Mucosa of rectum (tissue), 2 donors: Measurements from ENCODE around the gene C11orf98.
"Not testable (repeated sequence)": the region's sequence is repeated elsewhere in the genome, so short reads cannot be mapped to it uniquely, and the experiment has no call there.

Experiments
- H3K27ac ChIP-seq, 2 donors: one replicate each; pipeline ENCODE4 v1.7.0; 2013; ENCODE audit warnings: inconsistent platforms in 2 of 2, low read depth in 2 of 2, low read length in 2 of 2
- H3K27me3 ChIP-seq, 2 donors: one replicate each; pipeline ENCODE4 v1.7.0; 2013; ENCODE audit warnings: low read length in 2 of 2; ENCODE audit not compliant: control insufficient read depth in 2 of 2, insufficient read depth in 2 of 2
- H3K36me3 ChIP-seq, 2 donors: one replicate each; pipeline ENCODE4 v1.7.0; 2013; ENCODE audit warnings: low read length in 2 of 2; ENCODE audit not compliant: control insufficient read depth in 2 of 2, insufficient read depth in 2 of 2
- H3K4me1 ChIP-seq, 2 donors: one replicate each; pipeline ENCODE4 v1.7.0; 2013; ENCODE audit warnings: low read length in 2 of 2, mild to moderate bottlenecking in 1 of 2; ENCODE audit not compliant: control insufficient read depth in 2 of 2, insufficient read depth in 2 of 2
- H3K4me3 ChIP-seq, 2 donors: one replicate each; pipeline ENCODE4 v1.7.0; 2013; ENCODE audit warnings: low read length in 2 of 2
- H3K9ac ChIP-seq, 2 donors: one replicate each; pipeline ENCODE4 v1.7.0; 2013; ENCODE audit warnings: low read length in 2 of 2, low read depth in 1 of 2, mild to moderate bottlenecking in 1 of 2
- H3K9me3 ChIP-seq, 2 donors: one replicate each; pipeline ENCODE4 v1.7.0; 2013; ENCODE audit warnings: low read length in 2 of 2; ENCODE audit not compliant: control insufficient read depth in 2 of 2
- donor health status: healthy.
- donor health status: Normal muscosa, but diverticular disease.

The C11orf98 gene

GRCh38 chr11:62645671-62645945 lies 19.4 kb downstream of the C11orf98 start:
- peak overlapping the region; percentile 70 to 91 for H3K27ac ChIP-seq
- H3K36me3 ChIP-seq = peaks cover 12 to 30% of the 10 kb centered on the region in 2 donors
- no peaks in the 10 kb centered on the region for H3K27me3 ChIP-seq
- H3K4me3 ChIP-seq = peak overlapping the region; percentile 72 to 94
- H3K4me1 ChIP-seq = peaks cover 11 to 16% of the 10 kb centered on the region in 2 donors
- no peaks in the 10 kb centered on the region for H3K9me3 ChIP-seq
- peak overlapping the region; percentile 84 to 85 for H3K9ac ChIP-seq

GRCh38 chr11:62644220-62644619 lies 20.8 kb downstream of the C11orf98 start:
- no peaks in the 10 kb centered on the region for H3K27me3 ChIP-seq
- H3K36me3 ChIP-seq = peaks cover 11 to 27% of the 10 kb centered on the region in 2 donors
- no peak overlapping the region for H3K9ac ChIP-seq
- no peak overlapping the region for H3K27ac ChIP-seq
- H3K4me1 ChIP-seq = peaks cover 11 to 16% of the 10 kb centered on the region in 2 donors
- no peak overlapping the region for H3K4me3 ChIP-seq
- no peaks in the 10 kb centered on the region for H3K9me3 ChIP-seq

DNA sequence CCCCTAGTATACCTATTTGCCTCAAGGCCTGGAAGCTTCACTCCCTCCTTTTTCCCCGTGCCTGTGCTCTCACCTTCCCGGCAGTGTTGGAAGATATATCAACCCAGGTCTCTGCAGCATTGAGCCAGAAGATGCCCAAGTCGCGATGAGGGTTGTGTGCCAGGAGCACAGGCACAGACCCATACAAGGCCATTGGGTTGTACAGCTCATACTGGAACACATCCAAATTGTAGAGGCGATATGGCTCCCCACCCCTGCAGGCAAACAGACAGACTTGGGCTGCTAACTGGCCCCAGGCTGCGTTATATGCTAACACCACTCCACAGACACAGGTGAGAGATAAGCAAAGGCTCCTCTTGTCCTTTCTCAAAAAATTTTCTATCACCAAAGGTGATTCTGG lies 32.5 kb downstream of the C11orf98 start:
- Histone ChIP-seq H3K9me3 (no peaks in the 10 kb centered on the region), H3K9ac (no peak overlapping the region), H3K36me3 (peaks cover 54 to 78% of the 10 kb centered on the region in 2 donors), H3K27me3 (no peaks in the 10 kb centered on the region), H3K27ac (no peak overlapping the region), H3K4me1 (no peaks in the 10 kb centered on the region), H3K4me3 (no peak overlapping the region)

DNA sequence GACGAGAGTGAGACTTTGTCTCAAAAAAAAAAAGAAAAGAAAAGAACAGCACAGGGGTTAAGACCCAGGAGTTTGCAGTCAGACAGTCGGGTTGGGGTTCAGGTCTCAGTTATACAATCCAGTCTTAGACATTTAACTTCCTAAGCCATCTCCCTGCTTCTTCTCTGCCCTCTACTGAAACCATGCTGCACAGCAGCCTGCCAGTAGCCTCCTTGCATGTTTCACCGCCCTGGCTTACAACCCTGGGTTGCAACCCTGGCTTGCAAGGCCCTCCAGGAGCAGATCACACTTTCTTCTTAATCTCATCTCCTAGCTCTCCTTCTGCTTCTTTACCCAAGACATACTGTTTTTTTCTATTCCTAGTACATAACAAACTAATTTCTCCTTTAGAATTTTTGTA lies 37.3 kb downstream of the C11orf98 start:
- peaks cover 56 to 69% of the 10 kb centered on the region in 2 donors for H3K36me3 ChIP-seq

GRCh38 chr11:62622476-62623089 lies 42.4 kb downstream of the C11orf98 start:
- peak overlapping the region in 1 of 2 donors; percentile 32 for H3K9ac ChIP-seq
- H3K4me1 ChIP-seq = peaks cover 13 to 18% of the 10 kb centered on the region in 2 donors
- H3K9me3 ChIP-seq = no peaks in the 10 kb centered on the region
- H3K36me3 ChIP-seq = peaks cover 20 to 24% of the 10 kb centered on the region in 2 donors
- H3K27ac ChIP-seq = peak overlapping the region; percentile 88 to 93
- peak overlapping the region; percentile 80 to 92 for H3K4me3 ChIP-seq
- no peaks in the 10 kb centered on the region for H3K27me3 ChIP-seq

More for the DNA sequence above, 37.3 kb downstream of the C11orf98 start:
- Histone ChIP-seq H3K27me3 (no peaks in the 10 kb centered on the region), H3K9ac (no peak overlapping the region), H3K4me3 (no peak overlapping the region), H3K9me3 (no peaks in the 10 kb centered on the region), H3K27ac (no peak overlapping the region), H3K4me1 (no peaks in the 10 kb centered on the region)

DNA sequence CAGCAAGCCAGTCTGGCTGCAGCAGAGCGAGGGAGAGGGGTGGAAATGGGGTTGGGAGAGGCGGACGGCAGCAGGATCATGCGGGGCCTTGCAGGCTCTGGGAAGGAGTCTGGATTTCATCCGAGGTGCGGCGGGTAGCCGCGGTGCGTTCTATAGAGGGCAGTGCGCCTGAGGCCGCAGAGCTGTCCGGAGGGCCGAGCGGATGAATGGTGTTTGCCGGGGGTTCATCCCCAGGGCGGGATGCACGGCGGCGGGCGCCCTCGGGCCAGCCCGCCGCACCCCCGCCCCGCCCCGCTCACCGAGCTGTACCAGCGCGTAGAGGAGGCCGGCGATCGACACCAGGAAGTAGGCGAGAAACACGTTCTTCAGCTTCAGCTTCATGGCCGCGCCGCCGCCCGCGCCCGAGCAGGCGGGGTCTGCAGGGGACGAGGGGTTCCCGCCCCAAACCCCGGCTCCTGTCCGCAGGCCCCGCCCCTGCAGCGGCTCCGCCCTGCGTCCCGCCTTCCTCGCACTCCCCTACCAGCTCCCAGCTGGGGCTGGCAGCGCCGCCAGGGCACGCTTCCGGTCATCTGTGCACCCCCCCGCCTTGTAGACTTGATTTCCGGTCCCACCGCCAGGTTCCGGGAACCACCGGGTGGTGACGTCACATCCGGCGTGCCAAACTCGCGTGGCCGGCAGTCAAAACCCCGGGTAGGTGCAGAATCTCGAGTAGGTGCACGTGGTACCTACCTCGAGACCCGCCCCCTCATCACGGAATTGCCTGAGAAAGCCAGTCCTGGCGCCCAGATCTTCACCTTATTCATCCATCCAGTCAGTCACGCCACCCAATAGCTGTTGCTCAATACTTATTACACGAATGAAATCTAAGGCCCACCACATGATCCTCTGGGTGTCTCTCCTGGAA lies 43.2 kb downstream of the C11orf98 start, which contains the start of gene B3GAT3:
TSS of gene B3GAT3 (minus strand) at position 420 of the 904 bp plus-strand sequence. CDS start at position 381, 39 bp downstream.
- H3K27ac ChIP-seq = peak within 1 kb of the TSS; percentile 88 to 93
- H3K27me3 ChIP-seq = no peaks in the 10 kb centered on the region
- H3K4me3 ChIP-seq = peak within 1 kb of the TSS; percentile 80 to 92
- peaks cover 16 to 21% of the 10 kb centered on the region in 2 donors for H3K36me3 ChIP-seq
- H3K9me3 ChIP-seq = no peaks in the 10 kb centered on the region
- H3K9ac ChIP-seq = peak within 1 kb of the TSS; percentile 80 to 90
- peaks cover 13 to 18% of the 10 kb centered on the region in 2 donors for H3K4me1 ChIP-seq

GRCh38 chr11:62621027-62621566 lies 43.9 kb downstream of the C11orf98 start:
- H3K27ac ChIP-seq = peak overlapping the region; percentile 88 to 93
- H3K9ac ChIP-seq = peak overlapping the region; percentile 80 to 90
- peaks cover 9 to 14% of the 10 kb centered on the region in 2 donors for H3K36me3 ChIP-seq
- H3K9me3 ChIP-seq = no peaks in the 10 kb centered on the region
- H3K27me3 ChIP-seq = no peaks in the 10 kb centered on the region
- peaks cover 13 to 18% of the 10 kb centered on the region in 2 donors for H3K4me1 ChIP-seq
- H3K4me3 ChIP-seq = peak overlapping the region; percentile 80 to 92

DNA sequence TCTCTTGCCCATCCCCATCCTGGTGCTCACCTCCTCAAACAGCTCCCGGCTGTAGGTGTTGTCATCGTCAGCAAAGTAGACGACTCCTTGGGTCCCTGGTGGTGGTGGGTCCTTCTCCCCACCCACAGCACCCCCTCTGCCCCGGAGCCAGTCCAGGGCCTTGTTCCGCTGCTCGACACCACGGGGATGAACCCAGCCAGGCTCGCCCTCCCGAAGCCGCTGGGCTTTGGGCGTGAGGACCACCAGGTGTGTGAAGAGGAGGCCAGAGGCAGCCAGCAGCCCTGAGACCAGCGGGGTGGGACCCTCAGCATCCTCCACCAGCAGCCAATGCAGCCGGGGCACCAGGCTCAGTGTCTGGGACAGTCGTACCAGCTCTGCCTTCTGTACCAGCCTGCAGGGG lies 48.1 kb downstream of the C11orf98 start:
- not testable (repeated sequence) for H3K27me3 ChIP-seq, H3K27ac ChIP-seq, H3K4me3 ChIP-seq, H3K36me3 ChIP-seq, H3K9ac ChIP-seq, H3K9me3 ChIP-seq
- H3K4me1 ChIP-seq = peaks cover 12 to 18% of the 10 kb centered on the region in 2 donors

DNA sequence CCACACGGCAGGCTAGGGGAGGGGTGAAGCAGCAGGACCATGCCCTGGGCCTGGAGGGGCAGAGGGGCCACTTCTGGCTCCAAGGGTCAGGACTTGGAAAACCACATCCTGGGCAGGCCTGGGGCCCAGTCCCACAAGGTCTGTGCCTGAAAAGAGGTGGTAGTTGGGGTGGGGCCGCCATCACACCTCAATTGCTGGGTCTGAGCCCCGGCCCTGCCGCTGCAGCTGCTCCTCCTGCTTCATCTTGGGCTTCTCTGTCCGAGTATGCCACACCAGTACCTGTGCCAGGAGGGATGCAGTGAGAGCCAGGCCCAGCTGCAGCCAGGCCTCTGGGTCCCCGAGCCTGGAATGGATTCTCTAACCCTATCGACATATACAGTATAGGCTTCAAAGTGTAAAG lies 49.5 kb downstream of the C11orf98 start:
- no peak overlapping the region for H3K27ac ChIP-seq
- H3K27me3 ChIP-seq = no peaks in the 10 kb centered on the region
- H3K4me3 ChIP-seq = no peak overlapping the region
- H3K36me3 ChIP-seq = peaks cover 2 to 5% of the 10 kb centered on the region in 2 donors
- no peaks in the 10 kb centered on the region for H3K9me3 ChIP-seq
- H3K4me1 ChIP-seq = peaks cover 14 to 16% of the 10 kb centered on the region in 2 donors
- H3K9ac ChIP-seq = no peak overlapping the region

GRCh38 chr11:62614275-62614674 lies 50.7 kb downstream of the C11orf98 start:
- Histone ChIP-seq H3K27me3 (no peaks in the 10 kb centered on the region), H3K36me3 (peaks cover 4 to 11% of the 10 kb centered on the region in 2 donors), H3K4me3 (no peak overlapping the region), H3K4me1 (peaks cover 12 to 13% of the 10 kb centered on the region in 2 donors), H3K27ac (no peak overlapping the region), H3K9ac (no peak overlapping the region), H3K9me3 (no peaks in the 10 kb centered on the region)
